NCI-H1105 (cell line): ENCODE data around the gene SERPINB8.

Source experiments
- DNase-seq: peaks from one replicate; lab custom pipeline; 2025; lab: John Stamatoyannopoulos, UW

SERPINB8 gene

DNA sequence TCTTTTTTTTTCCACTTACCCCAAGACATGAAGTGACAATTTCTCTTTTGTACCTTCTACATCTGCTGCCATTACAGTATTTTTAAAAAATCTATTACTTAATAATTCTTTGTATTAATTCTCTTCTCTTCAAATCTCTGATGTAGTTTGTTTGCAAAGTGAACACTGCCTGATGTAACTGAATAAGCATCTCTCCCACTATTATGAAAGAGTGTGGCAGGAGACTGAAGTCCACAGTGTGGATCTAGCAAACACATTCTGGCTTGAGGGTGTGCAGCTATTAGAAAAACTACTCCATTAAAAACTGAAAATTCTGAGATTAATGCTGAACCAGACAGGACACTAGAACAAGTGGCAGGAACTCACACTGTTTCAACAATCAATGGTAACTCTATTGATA lies 5.0 kb upstream of the SERPINB8 start:
- DNase-seq: no peak

GRCh38 chr18:63965716-63966330 lies 4.1 kb upstream of the SERPINB8 start:
- no peak for DNase-seq

GRCh38 chr18:63970809-63971205 lies 926 bp downstream of the SERPINB8 start:
- DNase-seq: no peak

DNA sequence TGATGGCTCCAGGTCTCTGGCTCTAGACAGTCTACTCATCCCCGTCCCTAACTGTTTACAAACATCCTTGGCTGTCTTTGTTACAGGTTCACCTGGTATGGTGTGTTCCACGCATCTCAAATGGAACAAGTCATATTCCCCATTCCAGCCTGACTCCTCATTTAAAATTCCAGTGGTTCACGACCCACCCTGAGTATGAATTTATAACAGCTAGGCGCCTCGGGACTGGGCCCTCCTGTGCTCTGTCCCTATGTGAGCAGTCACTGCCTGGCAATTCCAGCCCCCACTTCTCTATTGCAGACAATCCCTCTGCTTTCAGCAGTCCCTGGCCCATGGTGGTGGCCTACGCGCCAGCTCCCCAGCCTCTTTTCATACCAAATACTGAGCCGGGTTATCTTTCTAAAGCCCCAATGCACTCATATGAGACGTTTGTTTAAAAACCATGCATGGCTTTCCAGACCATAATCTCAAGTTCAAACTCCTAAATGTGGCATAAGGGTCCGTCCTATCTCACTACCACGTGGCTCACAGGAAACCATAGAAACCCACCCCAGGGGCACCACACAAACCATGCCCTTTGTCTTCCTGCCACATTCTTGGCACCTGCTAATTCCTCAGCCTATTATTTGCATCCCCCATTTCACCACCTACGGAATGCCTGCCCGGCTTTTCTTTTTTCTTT lies 1.6 kb downstream of the SERPINB8 start:
- DNase-seq: no peak

GRCh38 chr18:63972002-63972376 lies 2.1 kb downstream of the SERPINB8 start:
- no peak for DNase-seq

DNA sequence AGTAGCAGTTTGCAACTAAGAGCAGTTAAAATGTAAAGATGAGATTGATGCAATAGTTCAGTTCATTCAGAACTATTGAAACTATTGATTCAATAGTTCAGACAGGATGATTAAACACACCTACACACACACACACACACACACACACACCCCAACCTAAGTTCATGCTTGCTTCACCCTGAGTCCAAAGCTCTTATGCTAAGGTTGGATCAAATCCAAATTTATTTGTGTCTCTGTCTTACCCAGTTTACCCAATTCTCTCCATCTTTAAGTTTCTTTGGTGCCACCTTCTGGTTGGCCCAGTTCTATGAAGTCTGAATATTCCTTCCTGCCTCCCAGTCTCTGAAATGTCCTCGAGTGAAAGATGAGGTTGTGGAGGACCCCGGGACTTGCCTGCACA lies 5.1 kb downstream of the SERPINB8 start:
- DNase-seq: no peak

DNA sequence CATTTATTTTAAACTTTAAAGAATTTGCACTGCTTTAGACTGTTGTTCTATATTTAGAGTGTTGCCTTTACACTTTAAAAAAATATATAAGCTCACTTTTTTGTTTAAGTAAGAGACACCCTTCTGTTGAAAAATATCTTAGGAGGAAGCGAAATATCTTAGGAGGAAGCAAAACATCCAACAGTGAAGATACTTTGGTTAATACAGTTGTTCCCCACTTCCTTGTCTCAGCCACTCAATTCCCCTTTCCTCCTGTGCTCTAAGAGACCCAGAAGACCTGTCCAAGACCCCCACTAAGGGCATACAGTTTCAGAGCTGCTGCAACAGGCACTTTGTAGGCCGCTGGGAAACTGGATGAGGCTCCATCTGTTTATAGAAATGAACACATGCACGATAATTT lies 5.7 kb downstream of the SERPINB8 start:
- no peak for DNase-seq

GRCh38 chr18:63977040-63977439 lies 7.2 kb downstream of the SERPINB8 start:
- DNase-seq: no peak

DNA sequence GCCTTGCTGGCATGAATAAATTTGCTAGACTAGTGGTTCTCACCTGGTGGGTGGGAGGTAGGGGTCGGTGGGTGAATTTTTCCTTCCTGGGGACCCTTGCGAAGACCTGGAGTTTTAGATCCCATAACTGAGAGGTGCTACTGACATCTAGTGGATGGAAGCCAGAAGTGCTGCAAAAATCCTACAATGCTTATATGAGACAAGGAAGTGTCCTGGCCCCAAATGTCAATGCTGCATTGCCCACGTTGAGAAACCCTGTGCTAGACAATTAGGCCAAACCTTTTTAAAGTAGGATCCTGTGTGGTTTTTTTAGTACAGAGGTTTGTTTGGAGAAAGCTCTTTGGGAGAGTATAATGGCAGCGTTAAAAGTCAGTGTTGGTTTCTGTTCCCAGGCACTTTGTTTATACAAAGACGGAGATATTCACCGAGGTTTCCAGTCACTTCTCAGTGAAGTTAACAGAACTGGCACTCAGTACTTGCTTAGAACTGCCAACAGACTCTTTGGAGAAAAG lies 9.6 kb downstream of the SERPINB8 start:
- DNase-seq: peak; percentile 40

GRCh38 chr18:63980027-63980426 lies 10.1 kb downstream of the SERPINB8 start:
- no peak for DNase-seq

GRCh38 chr18:63980896-63981460 lies 11.1 kb downstream of the SERPINB8 start:
- DNase-seq: no peak

GRCh38 chr18:63981719-63982118 lies 11.8 kb downstream of the SERPINB8 start:
- no peak for DNase-seq

- DNase-seq: no peak
Measured at GRCh38 chr18:63982361-63982760, 12.5 kb downstream of the SERPINB8 start.

GRCh38 chr18:63986885-63987284 lies 17.0 kb downstream of the SERPINB8 start:
- DNase-seq: no peak

DNA sequence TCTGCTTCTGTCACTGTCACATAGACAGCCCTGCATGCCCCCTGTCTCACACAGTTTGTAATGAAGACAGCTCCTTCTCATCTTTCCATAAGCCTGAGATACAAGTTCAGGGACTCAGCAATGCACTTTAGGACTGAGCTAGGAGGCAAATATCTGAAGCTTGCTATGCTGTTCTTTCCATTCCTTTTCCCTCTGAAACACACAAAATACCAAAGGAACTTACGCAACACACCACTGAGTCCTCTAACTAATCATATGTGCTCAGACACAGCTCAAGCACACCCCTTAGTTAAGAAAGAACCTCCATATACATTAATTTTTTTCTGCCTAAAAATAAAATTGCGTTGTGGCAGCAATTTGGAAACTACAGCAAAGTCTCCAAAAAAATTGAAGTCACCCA lies 17.9 kb downstream of the SERPINB8 start:
- DNase-seq: no peak

- DNase-seq: no peak
Measured at GRCh38 chr18:63992751-63993150, 22.9 kb downstream of the SERPINB8 start.

GRCh38 chr18:63994783-63995399 lies 25.0 kb downstream of the SERPINB8 start:
- peak; percentile 35 for DNase-seq

- no peak for DNase-seq
Measured at GRCh38 chr18:63997041-63997440, 27.2 kb downstream of the SERPINB8 start.

- DNase-seq: no peak
Measured at GRCh38 chr18:63997606-63998005, 27.7 kb downstream of the SERPINB8 start.

- no peak for DNase-seq
Measured at GRCh38 chr18:63999871-64000270, 30.0 kb downstream of the SERPINB8 start.

GRCh38 chr18:64002581-64002980 lies 32.7 kb downstream of the SERPINB8 start:
- DNase-seq: no peak

DNA sequence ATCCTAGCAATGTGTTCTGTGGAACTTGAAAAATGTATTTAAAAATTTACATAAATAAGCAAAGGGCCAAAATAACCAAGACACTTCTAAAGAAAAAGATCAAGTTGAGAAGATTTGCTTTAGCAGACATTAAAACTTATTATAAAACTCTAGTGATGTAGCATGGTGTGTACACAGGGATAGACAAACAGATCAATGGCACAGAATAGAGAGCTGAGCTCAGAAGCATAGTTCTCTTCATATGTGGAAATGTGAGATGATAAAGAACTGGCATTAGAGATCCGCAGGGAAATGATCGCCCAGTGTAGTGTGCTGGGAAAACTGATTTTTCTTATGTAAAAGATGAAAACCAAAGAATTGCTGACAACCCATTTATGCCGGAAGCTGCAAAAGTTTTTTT lies 39.4 kb downstream of the SERPINB8 start:
- DNase-seq: no peak

DNA sequence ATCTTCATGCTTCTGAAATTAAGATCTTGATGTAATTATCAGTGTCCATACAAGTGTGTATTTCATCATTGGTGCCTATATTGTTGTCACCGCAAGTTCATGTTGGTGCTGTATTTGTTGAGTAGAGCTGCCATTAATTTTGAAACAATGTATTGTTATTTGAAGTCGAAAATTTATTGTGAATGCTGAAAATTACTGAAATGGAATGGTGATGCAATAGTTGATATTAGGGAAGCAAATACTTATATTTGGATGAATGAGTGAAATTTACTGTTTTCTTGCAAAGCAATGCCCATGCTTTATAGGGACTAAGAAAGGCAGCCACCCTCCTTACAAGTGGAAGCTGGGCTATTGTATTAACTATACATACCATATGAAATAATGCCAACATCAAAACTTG lies 41.6 kb downstream of the SERPINB8 start:
- no peak for DNase-seq
